Daoy (cell line): ENCODE data around the gene TLCD5. TPM values are rescaled to one million over a fixed set of nuclear protein-coding genes. Genes with fewer than 3 reads are reported as not detected.

Experiments
- DNase-seq: peaks from one replicate; pipeline ENCODE4 v3.0.0-alpha.2; 2015; ENCODE audit warnings: low read depth
- total RNA-seq: library from RNA; depleted of rRNA; stranded (reverse); fragments of >200 nt; shearing (Covaris generic); gene quantifications from 2 replicates; pipeline ENCODE4 v1.2.3, GENCODE V29; 2014; rRNA removed

Gene TLCD5
- total RNA-seq, 1 experiment from 2014 or later: 11.4 TPM

- DNase-seq: no peak
These were observed 53.4 kb downstream of the TLCD5 start for GRCh38 chr11:120378474-120378873.

GRCh38 chr11:120381401-120381800, 56.3 kb downstream of the TLCD5 start:
- no peak for DNase-seq

Other genes starting within 250 kb of the TLCD5 start
- 0.06 TPM in 1 of 2 replicates, not detected in the other for gene TRIM29, start 187.2 kb upstream of the TLCD5 start, total RNA-seq
- gene OAF, start 114.3 kb upstream of the TLCD5 start, total RNA-seq: 57.1 and 62.2 TPM in 2 replicates
- gene POU2F3, start 85.2 kb upstream of the TLCD5 start, total RNA-seq: not detected in 2 replicates
- gene ARHGEF12, start 11.1 kb downstream of the TLCD5 start, total RNA-seq: 20.4 and 20.8 TPM in 2 replicates
- gene GRIK4, start 186.4 kb downstream of the TLCD5 start, total RNA-seq: 0.11 and 0.12 TPM in 2 replicates